ENCODE data around the gene PTPRU. TPM values are rescaled to one million over a fixed set of nuclear protein-coding genes. Genes with fewer than 3 reads are reported as not detected.

PTPRU gene
- total RNA-seq, 5 donors from 2014 or later (not counting 1 experiment from before 2014, with no cell fraction given), result 0.13 to 0.82 (median 0.33) TPM; not detected in 2

- ATAC-seq (replicated peaks in 1 of 4), result no peak
- ChIA-PET CTCF (no interaction called here), POLR2A (no interaction called here)
- 93% methylated on average over 5 of the region's 6 CpGs for WGBS (ENCODE audit: insufficient coverage)
- H3K36me3 Mint-ChIP-seq, result no peaks in the 10 kb centered on the region
- no peak overlapping the region for H3K27ac Mint-ChIP-seq
- peaks cover 3 to 46% of the 10 kb centered on the region in 2 experiments for H3K27me3 ChIP-seq (replicated peaks in 1 of 2; ENCODE audit: control insufficient read depth in 2 of 2, extremely low read depth in 1 of 2, insufficient read depth in 2 of 2, low read length in 1 of 2)
- no peak overlapping the region for H3K4me3 Mint-ChIP-seq
- DNase-seq, result no peak
- no peaks in the 10 kb centered on the region for H3K36me3 ChIP-seq (ENCODE audit: control insufficient read depth in 2 of 2, extremely low read depth in 1 of 2, insufficient read depth in 1 of 2, low read length in 1 of 2)
- H3K9me3 Mint-ChIP-seq, result no peaks in the 10 kb centered on the region
- H3K9me3 ChIP-seq, result no peaks in the 10 kb centered on the region
- H3K27ac ChIP-seq (ENCODE audit: low read length), result no peak overlapping the region
- H3K4me1 ChIP-seq (ENCODE audit: control insufficient read depth in 1 of 2, extremely low read depth in 1 of 2, insufficient read depth in 2 of 2, low read length in 2 of 2), result no peaks in the 10 kb centered on the region
- H3K27me3 Mint-ChIP-seq, result peaks cover 42 to 46% of the 10 kb centered on the region in 2 donors
- H3K4me1 Mint-ChIP-seq, result no peaks in the 10 kb centered on the region
- H3K4me3 ChIP-seq (ENCODE audit: control insufficient read depth in 1 of 2, extremely low read depth in 1 of 2, low read length in 1 of 2), result no peak overlapping the region
Observed at GRCh38 chr1:29363536-29363935, 127.2 kb downstream of the PTPRU start.

DNA sequence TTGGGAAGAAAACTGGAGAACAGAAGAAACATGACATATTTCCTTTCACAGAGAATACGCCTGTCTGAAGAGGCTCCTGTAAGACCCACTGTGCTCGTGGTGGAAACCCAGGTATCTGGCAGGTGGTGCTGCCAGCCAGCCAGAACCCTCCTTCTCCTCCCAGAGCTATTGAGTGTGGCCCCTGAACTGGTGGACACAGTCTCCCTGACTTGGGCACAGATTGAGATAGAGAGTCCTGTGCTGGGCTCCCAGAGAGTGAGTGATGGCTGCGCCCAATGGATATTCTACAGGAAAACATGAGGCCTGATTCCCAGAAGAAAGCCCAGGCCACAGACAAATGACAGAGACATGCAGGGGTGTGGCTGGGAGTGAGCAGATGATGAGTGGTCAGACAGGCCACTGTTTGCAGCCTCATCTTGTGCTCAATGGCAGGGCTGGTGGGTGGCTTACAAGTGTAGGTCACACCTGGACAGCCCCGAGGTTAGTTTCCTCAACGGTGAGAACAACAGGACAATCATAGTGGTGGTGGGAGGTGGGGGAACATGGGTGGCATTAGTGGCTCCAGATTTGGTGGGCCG is 127.9 kb downstream of the PTPRU start:
- H3K4me3 ChIP-seq (ENCODE audit: control insufficient read depth in 1 of 2, extremely low read depth in 1 of 2, low read length in 1 of 2), result no peak overlapping the region
- H3K4me1 ChIP-seq (ENCODE audit: control insufficient read depth in 1 of 2, extremely low read depth in 1 of 2, insufficient read depth in 2 of 2, low read length in 2 of 2), result no peaks in the 10 kb centered on the region
- CTCF ChIA-PET, result no interaction called here
- DNase-seq, result no peak
- peaks cover 3 to 47% of the 10 kb centered on the region in 2 experiments for H3K27me3 ChIP-seq (replicated peaks in 1 of 2; ENCODE audit: control insufficient read depth in 2 of 2, extremely low read depth in 1 of 2, insufficient read depth in 2 of 2, low read length in 1 of 2)
- Mint-ChIP-seq H3K4me1 (no peaks in the 10 kb centered on the region), H3K27me3 (peaks cover 41 to 51% of the 10 kb centered on the region in 2 donors), H3K27ac (no peak overlapping the region), H3K9me3 (no peaks in the 10 kb centered on the region), H3K36me3 (no peaks in the 10 kb centered on the region), H3K4me3 (no peak overlapping the region)
- no peaks in the 10 kb centered on the region for H3K9me3 ChIP-seq
- no peaks in the 10 kb centered on the region for H3K36me3 ChIP-seq (ENCODE audit: control insufficient read depth in 2 of 2, extremely low read depth in 1 of 2, insufficient read depth in 1 of 2, low read length in 1 of 2)
- ATAC-seq (replicated peaks in 1 of 4), result no peak
- no peak overlapping the region for H3K27ac ChIP-seq (ENCODE audit: low read length)
- POLR2A ChIA-PET, result no interaction called here
- WGBS (ENCODE audit: insufficient coverage), result 90% methylated on average over 4 of the region's 6 CpGs

GRCh38 chr1:29365906-29366670 is 129.8 kb downstream of the PTPRU start:
- H3K27ac Mint-ChIP-seq, result no peak overlapping the region
- ATAC-seq (replicated peaks in 1 of 4), result no peak
- H3K9me3 ChIP-seq, result no peaks in the 10 kb centered on the region
- no peak for DNase-seq
- H3K9me3 Mint-ChIP-seq, result no peaks in the 10 kb centered on the region
- peaks cover 1 to 59% of the 10 kb centered on the region in 2 experiments for H3K27me3 ChIP-seq (replicated peaks in 1 of 2; ENCODE audit: control insufficient read depth in 2 of 2, extremely low read depth in 1 of 2, insufficient read depth in 2 of 2, low read length in 1 of 2)
- no peaks in the 10 kb centered on the region for H3K4me1 Mint-ChIP-seq
- H3K36me3 Mint-ChIP-seq, result no peaks in the 10 kb centered on the region
- H3K27me3 Mint-ChIP-seq, result peaks cover 41 to 54% of the 10 kb centered on the region in 2 donors
- ChIA-PET CTCF (no interaction called here), POLR2A (no interaction called here)
- WGBS (ENCODE audit: insufficient coverage), result 79% methylated on average over 2 of the region's 11 CpGs
- no peak overlapping the region for H3K4me3 ChIP-seq (ENCODE audit: control insufficient read depth in 1 of 2, extremely low read depth in 1 of 2, low read length in 1 of 2)
- H3K27ac ChIP-seq (ENCODE audit: low read length), result no peak overlapping the region
- no peaks in the 10 kb centered on the region for H3K4me1 ChIP-seq (ENCODE audit: control insufficient read depth in 1 of 2, extremely low read depth in 1 of 2, insufficient read depth in 2 of 2, low read length in 2 of 2)
- H3K36me3 ChIP-seq (ENCODE audit: control insufficient read depth in 2 of 2, extremely low read depth in 1 of 2, insufficient read depth in 1 of 2, low read length in 1 of 2), result no peaks in the 10 kb centered on the region
- no peak overlapping the region for H3K4me3 Mint-ChIP-seq

DNA sequence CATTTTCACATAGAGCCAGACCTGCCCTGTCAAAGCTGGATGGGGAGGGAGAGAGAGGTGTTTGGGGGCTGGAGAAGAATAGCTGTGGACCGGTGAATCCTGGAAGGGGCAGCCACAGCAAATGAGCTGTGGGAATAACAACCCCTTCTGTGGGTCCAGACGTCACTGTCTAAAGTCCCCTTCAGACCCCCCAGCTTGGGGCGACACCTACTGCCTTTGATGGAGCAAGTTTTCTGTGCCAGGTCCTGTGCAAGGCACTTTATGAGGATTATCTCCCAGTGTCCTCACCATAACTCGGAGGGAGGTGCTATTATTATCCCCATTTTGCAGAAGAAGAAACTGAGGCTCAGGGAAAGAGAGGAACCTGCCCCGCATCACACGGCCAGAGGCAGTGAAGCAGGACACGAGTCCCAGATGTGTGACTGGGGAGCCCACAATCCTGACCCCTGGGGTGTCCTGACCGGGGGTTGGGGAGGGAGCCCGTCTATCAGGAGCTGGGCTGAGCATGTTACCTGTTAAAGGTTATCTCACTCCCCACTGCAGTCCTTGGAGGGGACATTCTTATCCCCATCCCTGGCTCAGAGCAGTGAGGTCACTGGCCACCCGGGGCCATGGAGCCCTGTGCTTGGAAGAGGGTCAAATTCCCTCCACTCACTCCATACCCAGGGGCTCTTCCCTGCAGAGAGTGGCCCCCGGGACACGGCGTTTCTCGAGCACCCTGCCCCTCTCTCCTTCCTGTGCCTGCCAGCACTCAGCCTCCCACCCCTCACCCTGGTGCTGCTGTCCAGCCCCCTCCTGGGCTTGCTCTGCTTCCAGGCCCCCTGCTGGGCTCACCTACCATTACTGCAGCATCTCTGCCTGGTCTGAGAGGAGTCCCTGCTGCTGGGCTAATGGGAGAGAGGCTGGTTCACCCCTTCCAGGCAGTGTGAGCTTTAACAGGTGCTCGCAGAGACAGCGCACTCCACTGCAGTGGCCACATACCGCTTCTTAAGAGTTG is 132.9 kb downstream of the PTPRU start:
- CTCF ChIA-PET, result no interaction called here
- WGBS (ENCODE audit: insufficient coverage), result 69% methylated on average over 13 of the region's 17 CpGs
- Histone ChIP-seq H3K4me3 (ENCODE audit: control insufficient read depth in 1 of 2, extremely low read depth in 1 of 2, low read length in 1 of 2) (no peak overlapping the region), H3K36me3 (ENCODE audit: control insufficient read depth in 2 of 2, extremely low read depth in 1 of 2, insufficient read depth in 1 of 2, low read length in 1 of 2) (no peaks in the 10 kb centered on the region), H3K4me1 (ENCODE audit: control insufficient read depth in 1 of 2, extremely low read depth in 1 of 2, insufficient read depth in 2 of 2, low read length in 2 of 2) (no peaks in the 10 kb centered on the region), H3K27ac (ENCODE audit: low read length) (no peak overlapping the region), H3K9me3 (no peaks in the 10 kb centered on the region), H3K27me3 (replicated peaks in 1 of 2; ENCODE audit: control insufficient read depth in 2 of 2, extremely low read depth in 1 of 2, insufficient read depth in 2 of 2, low read length in 1 of 2) (peaks cover 0 to 42% of the 10 kb centered on the region in 2 experiments)
- H3K9me3 Mint-ChIP-seq, result no peaks in the 10 kb centered on the region
- no peaks in the 10 kb centered on the region for H3K36me3 Mint-ChIP-seq
- peaks cover 46 to 55% of the 10 kb centered on the region in 2 donors for H3K27me3 Mint-ChIP-seq
- H3K4me1 Mint-ChIP-seq, result no peaks in the 10 kb centered on the region
- POLR2A ChIA-PET, result no interaction called here
- ATAC-seq (replicated peaks in 1 of 4), result no peak
- no peak overlapping the region for H3K4me3 Mint-ChIP-seq
- H3K27ac Mint-ChIP-seq, result no peak overlapping the region
- DNase-seq, result no peak

- Histone ChIP-seq H3K27me3 (replicated peaks in 1 of 2; ENCODE audit: control insufficient read depth in 2 of 2, extremely low read depth in 1 of 2, insufficient read depth in 2 of 2, low read length in 1 of 2) (peaks cover 0 to 42% of the 10 kb centered on the region in 2 experiments), H3K27ac (ENCODE audit: low read length) (no peak overlapping the region), H3K4me3 (ENCODE audit: control insufficient read depth in 1 of 2, extremely low read depth in 1 of 2, low read length in 1 of 2) (no peak overlapping the region), H3K4me1 (ENCODE audit: control insufficient read depth in 1 of 2, extremely low read depth in 1 of 2, insufficient read depth in 2 of 2, low read length in 2 of 2) (no peaks in the 10 kb centered on the region), H3K36me3 (ENCODE audit: control insufficient read depth in 2 of 2, extremely low read depth in 1 of 2, insufficient read depth in 1 of 2, low read length in 1 of 2) (no peaks in the 10 kb centered on the region), H3K9me3 (no peaks in the 10 kb centered on the region)
- ChIA-PET CTCF (no interaction called here), POLR2A (no interaction called here)
- H3K4me3 Mint-ChIP-seq, result no peak overlapping the region
- 69% methylated on average over 3 of the region's 3 CpGs for WGBS (ENCODE audit: insufficient coverage)
- H3K27me3 Mint-ChIP-seq, result peaks cover 53 to 56% of the 10 kb centered on the region in 2 donors
- H3K4me1 Mint-ChIP-seq, result no peaks in the 10 kb centered on the region
- no peak overlapping the region for H3K27ac Mint-ChIP-seq
- peaks cover 0 to 3% (median 0%) of the 10 kb centered on the region in 3 donors for H3K9me3 Mint-ChIP-seq
- H3K36me3 Mint-ChIP-seq, result no peaks in the 10 kb centered on the region
- DNase-seq (no peak), ATAC-seq (replicated peaks in 1 of 4) (no peak)
Observed at GRCh38 chr1:29370067-29370466, 133.7 kb downstream of the PTPRU start.

DNA sequence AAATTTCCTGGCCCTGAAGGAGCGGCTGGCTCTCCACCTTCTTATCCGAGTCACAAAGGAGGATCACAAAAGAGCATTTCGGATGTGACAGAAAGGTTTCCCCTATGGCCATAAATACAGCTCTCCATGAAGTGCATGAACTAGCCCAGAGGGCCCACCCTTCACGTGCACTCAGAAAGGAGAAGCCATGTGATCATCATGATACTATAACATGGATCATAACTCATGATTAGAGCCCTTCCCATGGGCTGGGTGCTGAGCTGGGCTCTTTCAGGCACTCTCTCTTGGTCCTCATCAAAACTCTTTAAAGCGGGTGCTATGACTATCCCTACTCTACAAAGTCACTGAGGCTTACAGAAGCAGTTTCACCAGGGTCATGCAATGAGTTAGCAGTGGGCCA is 135.0 kb downstream of the PTPRU start:
- no peaks in the 10 kb centered on the region for H3K9me3 ChIP-seq
- H3K27me3 Mint-ChIP-seq, result peaks cover 52 to 61% of the 10 kb centered on the region in 2 donors
- WGBS (ENCODE audit: insufficient coverage), result 70% methylated on average over 5 of the region's 5 CpGs
- H3K4me1 ChIP-seq (ENCODE audit: control insufficient read depth in 1 of 2, extremely low read depth in 1 of 2, insufficient read depth in 2 of 2, low read length in 2 of 2), result no peaks in the 10 kb centered on the region
- no peaks in the 10 kb centered on the region for H3K4me1 Mint-ChIP-seq
- ATAC-seq (replicated peaks in 1 of 4), result no peak
- POLR2A ChIA-PET, result no interaction called here
- CTCF ChIA-PET, result no interaction called here
- H3K36me3 Mint-ChIP-seq, result no peaks in the 10 kb centered on the region
- H3K27ac Mint-ChIP-seq, result no peak overlapping the region
- peaks cover 0 to 12% (median 0%) of the 10 kb centered on the region in 3 donors for H3K9me3 Mint-ChIP-seq
- no peaks in the 10 kb centered on the region for H3K36me3 ChIP-seq (ENCODE audit: control insufficient read depth in 2 of 2, extremely low read depth in 1 of 2, insufficient read depth in 1 of 2, low read length in 1 of 2)
- no peak for DNase-seq
- no peak overlapping the region for H3K4me3 Mint-ChIP-seq
- H3K27me3 ChIP-seq (replicated peaks in 1 of 2; ENCODE audit: control insufficient read depth in 2 of 2, extremely low read depth in 1 of 2, insufficient read depth in 2 of 2, low read length in 1 of 2), result peaks cover 0 to 38% of the 10 kb centered on the region in 2 experiments
- no peak overlapping the region for H3K4me3 ChIP-seq (ENCODE audit: control insufficient read depth in 1 of 2, extremely low read depth in 1 of 2, low read length in 1 of 2)
- H3K27ac ChIP-seq (ENCODE audit: low read length), result no peak overlapping the region

All from T-cell (primary cell).